ENCODE measurements around the gene LTK. TPM values are rescaled to one million over a fixed set of nuclear protein-coding genes. Genes with fewer than 3 reads are reported as not detected.
A peak's percentile ranks its signal among the peaks of the same experiment; 100 is the strongest.

Gene LTK
- total RNA-seq, 1 donor from 2014 or later = 15.1 TPM

GRCh38 chr15:41465822-41466421, 47.7 kb downstream of the LTK start:
- no peaks in the 10 kb centered on the region for H3K4me1 ChIP-seq
- no peak overlapping the region for H3K4me3 ChIP-seq
- no peaks in the 10 kb centered on the region for H3K27me3 ChIP-seq
- H3K27ac ChIP-seq = no peak overlapping the region
- no peaks in the 10 kb centered on the region for H3K9me3 ChIP-seq
- intact Hi-C loops (cut with DNase I) = no loop called here
- ATAC-seq = peak; percentile 61
- peak; percentile 76 for TF ChIP-seq CTCF (IDR thresholded peaks at IDR 0.05)
- peaks cover 81% of the 10 kb centered on the region for H3K36me3 ChIP-seq
- DNase-seq = no peak

GRCh38 chr15:41464889-41465580, 48.6 kb downstream of the LTK start:
- Histone ChIP-seq H3K4me3 (no peak overlapping the region), H3K36me3 (peaks cover 77% of the 10 kb centered on the region), H3K4me1 (no peaks in the 10 kb centered on the region), H3K27me3 (no peaks in the 10 kb centered on the region), H3K9me3 (no peaks in the 10 kb centered on the region), H3K27ac (no peak overlapping the region)
- DNase-seq (no peak), ATAC-seq (no peak)
- no peak for TF ChIP-seq CTCF (IDR thresholded peaks at IDR 0.05)
- intact Hi-C loops (cut with DNase I) = no loop called here

- no peak for DNase-seq
- no peak overlapping the region for H3K4me3 ChIP-seq
- intact Hi-C loops (cut with DNase I) = no loop called here
- no peak for TF ChIP-seq CTCF (IDR thresholded peaks at IDR 0.05)
- no peaks in the 10 kb centered on the region for H3K9me3 ChIP-seq
- no peaks in the 10 kb centered on the region for H3K27me3 ChIP-seq
- no peak for ATAC-seq
- no peak overlapping the region for H3K27ac ChIP-seq
- H3K36me3 ChIP-seq = peaks cover 77% of the 10 kb centered on the region
- H3K4me1 ChIP-seq = no peaks in the 10 kb centered on the region
These were observed 51.4 kb downstream of the LTK start for GRCh38 chr15:41462084-41462795.

Other genes with a start within 250 kb of the LTK start
- gene OIP5, start 181.2 kb downstream of the LTK start, total RNA-seq = 0.55 TPM
- 6.7 TPM for gene NUSAP1, start 180.9 kb downstream of the LTK start, total RNA-seq
- gene NDUFAF1, start 111.3 kb downstream of the LTK start, total RNA-seq = 15.3 TPM
- 27.1 TPM for gene RTF1, start 96.7 kb downstream of the LTK start, total RNA-seq
- 0.67 TPM for gene ITPKA, start 20.0 kb downstream of the LTK start, total RNA-seq
- 24.9 TPM for gene RPAP1, start 30.4 kb upstream of the LTK start, total RNA-seq
- 22.6 TPM for gene TYRO3, start 45.4 kb upstream of the LTK start, total RNA-seq
- gene MGA, start 146.6 kb upstream of the LTK start, total RNA-seq = 39.2 TPM